ENCODE measurements around the gene EXOC4.

The EXOC4 gene

DNA sequence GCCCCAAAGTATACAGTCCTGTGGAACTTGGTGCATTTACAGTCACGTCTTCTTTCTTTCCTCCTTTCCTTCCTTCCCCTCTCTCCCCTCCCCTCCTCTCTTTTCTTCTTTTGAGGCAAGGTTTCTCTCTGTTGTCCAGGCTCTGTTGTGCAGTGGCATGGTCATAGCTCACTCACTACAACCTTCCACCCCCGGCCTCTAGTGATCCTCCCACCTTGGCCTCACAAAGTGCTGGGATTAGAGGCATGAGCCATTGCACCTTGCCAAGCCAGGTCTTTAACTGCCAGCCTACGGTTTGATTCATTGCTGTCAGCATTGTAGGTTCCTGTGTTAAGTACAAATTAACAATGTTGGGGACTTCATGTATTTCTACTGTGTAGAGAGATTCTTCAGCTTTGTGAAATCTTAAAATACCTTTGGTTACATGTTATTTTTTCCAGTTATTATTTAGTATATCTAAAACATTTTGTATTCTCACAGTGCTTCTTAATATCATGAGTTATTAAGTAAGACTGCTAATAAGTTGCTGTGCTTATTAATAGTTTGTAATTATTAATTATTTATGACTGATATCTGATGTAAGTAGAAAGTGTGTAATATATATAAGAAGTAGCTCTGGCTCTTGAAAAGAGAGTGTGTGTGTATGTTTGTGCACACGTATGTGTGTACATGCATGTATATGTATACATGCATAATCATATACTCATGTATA, 320.8 kb downstream of the EXOC4 start:
- H3K27me3 Mint-ChIP-seq (ENCODE audit: low read depth) = no peaks in the 10 kb centered on the region
- H3K36me3 Mint-ChIP-seq (ENCODE audit: low read depth) = no peaks in the 10 kb centered on the region
- no peak overlapping the region for H3K4me3 Mint-ChIP-seq
- TF ChIP-seq, protein P1, sequence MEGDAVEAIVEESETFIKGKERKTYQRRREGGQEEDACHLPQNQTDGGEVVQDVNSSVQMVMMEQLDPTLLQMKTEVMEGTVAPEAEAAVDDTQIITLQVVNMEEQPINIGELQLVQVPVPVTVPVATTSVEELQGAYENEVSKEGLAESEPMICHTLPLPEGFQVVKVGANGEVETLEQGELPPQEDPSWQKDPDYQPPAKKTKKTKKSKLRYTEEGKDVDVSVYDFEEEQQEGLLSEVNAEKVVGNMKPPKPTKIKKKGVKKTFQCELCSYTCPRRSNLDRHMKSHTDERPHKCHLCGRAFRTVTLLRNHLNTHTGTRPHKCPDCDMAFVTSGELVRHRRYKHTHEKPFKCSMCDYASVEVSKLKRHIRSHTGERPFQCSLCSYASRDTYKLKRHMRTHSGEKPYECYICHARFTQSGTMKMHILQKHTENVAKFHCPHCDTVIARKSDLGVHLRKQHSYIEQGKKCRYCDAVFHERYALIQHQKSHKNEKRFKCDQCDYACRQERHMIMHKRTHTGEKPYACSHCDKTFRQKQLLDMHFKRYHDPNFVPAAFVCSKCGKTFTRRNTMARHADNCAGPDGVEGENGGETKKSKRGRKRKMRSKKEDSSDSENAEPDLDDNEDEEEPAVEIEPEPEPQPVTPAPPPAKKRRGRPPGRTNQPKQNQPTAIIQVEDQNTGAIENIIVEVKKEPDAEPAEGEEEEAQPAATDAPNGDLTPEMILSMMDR (IDR thresholded peaks at IDR 0.05; ENCODE audit: unreplicated experiment in 3 of 3) = no peak
- no peaks in the 10 kb centered on the region for H3K9me3 Mint-ChIP-seq
- H3K4me1 Mint-ChIP-seq = no peaks in the 10 kb centered on the region
- no peak overlapping the region for H3K27ac Mint-ChIP-seq

DNA sequence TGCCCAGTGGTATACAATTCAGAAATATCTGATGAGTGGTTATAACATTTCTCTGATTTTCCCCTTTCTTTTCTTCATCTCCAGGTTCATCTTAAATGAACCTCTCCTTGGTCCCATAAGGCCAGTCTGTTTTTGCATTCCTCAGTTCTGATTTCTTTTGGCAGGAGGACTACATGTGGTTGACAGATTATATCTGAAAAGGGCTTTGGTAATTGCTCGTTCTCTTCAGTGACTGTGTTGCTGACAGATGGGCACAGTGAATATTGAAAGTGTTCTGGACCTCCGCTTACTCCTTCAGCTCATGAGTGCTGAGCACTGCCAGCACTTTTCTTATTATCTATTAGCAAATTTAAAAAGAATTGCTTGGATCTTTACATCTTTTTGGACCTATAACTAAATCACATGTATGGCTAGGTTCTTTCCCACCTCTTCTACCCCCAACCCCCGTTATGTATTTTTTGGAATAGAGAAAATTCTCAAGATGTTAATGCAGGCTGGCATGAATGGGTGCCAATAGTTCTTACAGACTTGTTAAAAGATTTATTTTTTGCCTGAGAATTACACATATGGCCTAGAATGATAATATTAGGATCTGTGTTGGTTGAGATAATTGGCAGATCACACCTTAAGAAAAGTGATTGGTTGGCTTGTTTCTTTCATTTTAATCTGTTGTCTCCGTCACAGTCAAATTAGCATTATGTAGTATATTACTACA, 323.0 kb downstream of the EXOC4 start:
- Mint-ChIP-seq H3K27ac (no peak overlapping the region), H3K4me3 (no peak overlapping the region), H3K9me3 (no peaks in the 10 kb centered on the region), H3K27me3 (ENCODE audit: low read depth) (no peaks in the 10 kb centered on the region), H3K36me3 (ENCODE audit: low read depth) (peaks cover 4% of the 10 kb centered on the region), H3K4me1 (no peaks in the 10 kb centered on the region)
- TF ChIP-seq, protein P1 (IDR thresholded peaks at IDR 0.05; ENCODE audit: unreplicated experiment in 3 of 3) = no peak

DNA sequence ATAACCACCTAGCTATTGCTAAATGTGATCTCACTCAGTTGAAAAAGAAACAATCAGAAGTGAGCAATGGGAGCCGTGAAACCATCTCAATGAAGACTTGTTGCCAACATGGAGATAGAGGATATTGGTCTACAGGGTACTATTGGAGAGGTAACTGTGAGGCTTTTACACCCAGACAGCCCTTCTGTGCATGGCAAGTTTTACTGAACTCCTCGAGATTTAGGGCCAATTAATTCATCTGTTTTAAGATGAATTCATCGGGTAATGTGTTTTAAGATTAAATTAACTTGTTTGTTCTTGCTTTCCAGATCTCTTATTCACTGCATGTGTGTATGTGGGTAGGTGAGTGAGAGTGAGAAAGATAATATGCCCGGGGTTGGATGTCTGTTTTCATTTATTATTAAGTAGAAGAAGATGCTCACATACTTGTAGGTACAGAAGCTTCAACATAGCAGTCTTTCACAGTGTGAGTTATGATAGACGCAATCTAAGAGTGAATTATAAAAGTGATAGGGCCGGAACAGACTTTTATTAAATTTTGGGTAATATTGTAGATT, 323.8 kb downstream of the EXOC4 start:
- TF ChIP-seq, protein P1 (IDR thresholded peaks at IDR 0.05; ENCODE audit: unreplicated experiment in 3 of 3) = no peak
- H3K27me3 Mint-ChIP-seq (ENCODE audit: low read depth) = no peaks in the 10 kb centered on the region
- peaks cover 5% of the 10 kb centered on the region for H3K36me3 Mint-ChIP-seq (ENCODE audit: low read depth)
- H3K4me1 Mint-ChIP-seq = no peaks in the 10 kb centered on the region
- H3K9me3 Mint-ChIP-seq = no peaks in the 10 kb centered on the region
- no peak overlapping the region for H3K27ac Mint-ChIP-seq
- no peak overlapping the region for H3K4me3 Mint-ChIP-seq

DNA sequence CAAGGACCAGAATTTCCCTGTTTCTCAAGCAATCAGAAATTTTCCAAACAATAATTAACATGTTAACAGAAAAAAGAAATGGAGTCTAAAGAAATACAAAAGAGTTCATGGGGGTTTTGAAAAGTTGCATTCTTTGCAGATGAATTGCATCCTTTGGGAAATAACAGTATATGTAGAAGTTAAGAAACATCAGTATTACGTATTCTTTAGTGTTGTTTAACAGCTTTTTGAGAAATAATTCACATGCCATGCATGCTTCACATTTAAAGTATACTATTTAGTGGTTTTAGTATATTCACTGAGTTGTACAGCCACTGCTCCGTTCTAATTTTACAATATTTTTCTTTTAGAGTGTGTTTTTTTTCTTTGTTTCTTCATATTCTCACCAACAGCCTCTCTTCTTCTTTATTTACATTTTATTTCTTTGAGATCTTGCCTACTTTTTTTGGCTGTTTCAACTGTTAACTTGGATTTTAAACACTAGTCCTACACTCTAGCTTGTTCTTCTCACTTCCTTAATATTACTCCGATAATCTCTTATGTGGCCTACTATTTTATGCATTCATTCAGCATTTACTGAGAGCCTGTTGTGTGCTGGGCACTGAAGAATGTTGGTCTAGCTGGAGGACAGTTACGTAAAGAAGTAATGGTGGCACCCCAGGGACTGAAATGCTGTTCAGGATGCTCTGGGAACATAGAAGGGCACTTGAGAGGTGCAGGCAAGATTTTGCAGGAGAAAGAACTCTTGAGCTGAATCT, 330.1 kb downstream of the EXOC4 start:
- Mint-ChIP-seq H3K27me3 (ENCODE audit: low read depth) (no peaks in the 10 kb centered on the region), H3K4me3 (no peak overlapping the region), H3K9me3 (peaks cover 2% of the 10 kb centered on the region), H3K36me3 (ENCODE audit: low read depth) (peaks cover 12% of the 10 kb centered on the region), H3K27ac (no peak overlapping the region), H3K4me1 (peaks cover 10% of the 10 kb centered on the region)
- TF ChIP-seq, protein P1 (IDR thresholded peaks at IDR 0.05; ENCODE audit: unreplicated experiment in 3 of 3) = no peak

DNA sequence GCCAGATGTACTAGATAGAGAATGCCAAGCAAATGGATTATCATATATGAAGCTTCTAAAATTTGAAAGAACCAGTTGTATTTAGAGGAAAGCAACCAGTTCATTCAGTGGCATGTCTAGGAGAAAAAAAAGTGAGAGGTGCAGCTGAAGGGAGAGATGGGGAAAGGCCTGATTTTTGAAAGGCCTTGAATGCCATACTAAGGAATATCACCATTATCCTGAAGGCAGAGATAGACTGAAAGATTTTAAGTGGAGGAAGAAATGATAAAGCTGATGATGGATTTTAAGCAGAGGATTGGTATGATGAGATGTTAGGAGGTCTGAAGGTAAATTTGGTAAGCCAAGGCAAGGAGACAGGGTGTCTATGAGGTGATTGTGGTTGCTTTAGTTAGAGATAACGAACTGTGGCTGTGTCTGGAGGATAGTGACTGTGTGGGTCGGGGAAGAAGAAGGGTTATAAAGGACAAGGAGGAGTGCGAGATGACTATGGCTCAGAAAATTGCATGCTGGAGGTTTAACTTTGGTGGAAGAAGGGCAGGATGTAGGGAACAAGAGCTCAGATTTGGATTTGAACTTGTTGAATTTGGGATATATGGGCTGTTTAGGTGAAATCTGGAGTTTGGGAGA, 330.8 kb downstream of the EXOC4 start:
- H3K27me3 Mint-ChIP-seq (ENCODE audit: low read depth) = no peaks in the 10 kb centered on the region
- H3K27ac Mint-ChIP-seq = no peak overlapping the region
- TF ChIP-seq, protein P1 (IDR thresholded peaks at IDR 0.05; ENCODE audit: unreplicated experiment in 3 of 3) = no peak
- peaks cover 14% of the 10 kb centered on the region for H3K4me1 Mint-ChIP-seq
- peaks cover 12% of the 10 kb centered on the region for H3K36me3 Mint-ChIP-seq (ENCODE audit: low read depth)
- peaks cover 2% of the 10 kb centered on the region for H3K9me3 Mint-ChIP-seq
- no peak overlapping the region for H3K4me3 Mint-ChIP-seq

Data from nephron (organoid).